ENCODE data around the gene ATP5PB.

GRCh38 chr1:111476761-111477309 lies 27.6 kb downstream of the ATP5PB start:
- TF ChIP-seq SP1 (IDR thresholded peaks at IDR 0.05), result peak; percentile 15
- no peak for TF ChIP-seq FOXA2 (IDR thresholded peaks at IDR 0.05)
